NCI-H82 (cell line): ENCODE data around the gene ZNG1B.
"Not testable (repeated sequence)": the region's sequence is repeated elsewhere in the genome, so short reads cannot be mapped to it uniquely, and the experiment has no call there.

Source experiments
- DNase-seq: peaks from one replicate; lab custom pipeline; 2025; lab: John Stamatoyannopoulos, UW

Gene ZNG1B

GRCh38 chr2:113503094-113504042 is 65.9 kb downstream of the ZNG1B start:
- DNase-seq = not testable (repeated sequence)

- DNase-seq = not testable (repeated sequence)
Observed at GRCh38 chr2:113504081-113504480, 66.6 kb downstream of the ZNG1B start.

GRCh38 chr2:113507394-113508140 is 70.1 kb downstream of the ZNG1B start:
- DNase-seq = not testable (repeated sequence)

- DNase-seq = not testable (repeated sequence)
Observed at GRCh38 chr2:113508187-113508586, 70.7 kb downstream of the ZNG1B start.

GRCh38 chr2:113510913-113511312 is 73.4 kb downstream of the ZNG1B start:
- not testable (repeated sequence) for DNase-seq

- not testable (repeated sequence) for DNase-seq
Observed at GRCh38 chr2:113511859-113512258, 74.4 kb downstream of the ZNG1B start.

- DNase-seq = not testable (repeated sequence)
Observed at GRCh38 chr2:113515457-113515856, 78.0 kb downstream of the ZNG1B start.

- DNase-seq = not testable (repeated sequence)
Observed at GRCh38 chr2:113515995-113516394, 78.5 kb downstream of the ZNG1B start.

GRCh38 chr2:113517025-113517424 is 79.5 kb downstream of the ZNG1B start:
- not testable (repeated sequence) for DNase-seq

GRCh38 chr2:113520837-113521236 is 83.3 kb downstream of the ZNG1B start:
- DNase-seq = not testable (repeated sequence)

GRCh38 chr2:113521492-113521891 is 84.0 kb downstream of the ZNG1B start:
- not testable (repeated sequence) for DNase-seq

- not testable (repeated sequence) for DNase-seq
Observed at GRCh38 chr2:113524986-113525385, 87.5 kb downstream of the ZNG1B start.

GRCh38 chr2:113527350-113528045 is 90.0 kb downstream of the ZNG1B start:
- DNase-seq = not testable (repeated sequence)

- not testable (repeated sequence) for DNase-seq
Observed at GRCh38 chr2:113528126-113528525, 90.6 kb downstream of the ZNG1B start.

GRCh38 chr2:113528904-113529303 is 91.4 kb downstream of the ZNG1B start:
- not testable (repeated sequence) for DNase-seq

GRCh38 chr2:113532991-113533390 is 95.5 kb downstream of the ZNG1B start:
- DNase-seq = not testable (repeated sequence)

- not testable (repeated sequence) for DNase-seq
Observed at GRCh38 chr2:113536573-113536972, 99.1 kb downstream of the ZNG1B start.

GRCh38 chr2:113540834-113541203 is 103.3 kb downstream of the ZNG1B start:
- not testable (repeated sequence) for DNase-seq

- not testable (repeated sequence) for DNase-seq
Observed at GRCh38 chr2:113541204-113541975, 103.9 kb downstream of the ZNG1B start.

- not testable (repeated sequence) for DNase-seq
Observed at GRCh38 chr2:113541976-113542485, 104.5 kb downstream of the ZNG1B start.

GRCh38 chr2:113542529-113542928 is 105.0 kb downstream of the ZNG1B start:
- not testable (repeated sequence) for DNase-seq
